B cell (primary cell): Measurements from ENCODE around the gene MUC6. TPM values are rescaled to one million over a fixed set of nuclear protein-coding genes. Genes with fewer than 3 reads are reported as not detected.

Experiments used
- ATAC-seq: fragments of 200-7000 bp; cut with Tn5 transposase; one replicate; pipeline ENCODE4 v1.10.0; 2021; ENCODE audit warnings: low read depth, mild to moderate bottlenecking, moderate number of reproducible peaks, moderate library complexity
- CTCF ChIA-PET: fragments of 350-600 bp; sonication (Branson Sonifier 250); formaldehyde crosslinking; loops from one replicate; lab custom pipeline; 2021; ENCODE audit warnings: antibody characterized with exemption, inconsistent platforms; lab: Charles Lee
- POLR2A ChIA-PET: fragments of 350-600 bp; sonication (Branson Sonifier 250); formaldehyde crosslinking; loops from one replicate; lab custom pipeline; 2021; ENCODE audit warnings: antibody characterized with exemption; lab: Charles Lee
- DNase-seq: peaks from one replicate; pipeline ENCODE4 v3.0.0; 2013
- H2AFZ ChIP-seq: 2 replicates; pipeline ENCODE4 v1.6.1; 2012; ENCODE audit warnings: mild to moderate bottlenecking, low read depth, low read length; ENCODE audit not compliant: insufficient read depth, poor library complexity, severe bottlenecking
- H3K27ac ChIP-seq, 2 donors: 1 replicate in 1 of 2; 2 replicates in 1 of 2; pipeline ENCODE4 v1.5.1; 2012 to 2013; ENCODE audit warnings: low read length in 2 of 2, mild to moderate bottlenecking in 2 of 2, moderate library complexity in 1 of 2
- H3K27me3 ChIP-seq, 4 experiments: fragments of 200-600 bp in 1 of 4; sonication (generic) in 1 of 4; replicated peaks in 1 of 4; 1 replicate in 2 of 4; 2 replicates in 2 of 4; pipeline versions ENCODE4 v1.6.1 to v1.7.0; 2013 to 2016; ENCODE audit warnings: low read length in 3 of 4, mild to moderate bottlenecking in 2 of 4, mixed read lengths in 1 of 4, moderate library complexity in 1 of 4; ENCODE audit not compliant: insufficient read depth in 4 of 4, control insufficient read depth in 3 of 4; ENCODE audit errors: control extremely low read depth in 1 of 4
- H3K36me3 ChIP-seq, 2 experiments: replicated peaks in 1 of 2; 1 replicate in 1 of 2; 2 replicates in 1 of 2; pipeline versions ENCODE4 v1.6.1 to v1.7.1; 2013; ENCODE audit warnings: low read length in 1 of 2; ENCODE audit not compliant: insufficient read depth in 2 of 2, control insufficient read depth in 1 of 2; ENCODE audit errors: control extremely low read depth in 1 of 2, extremely low read depth in 1 of 2
- H3K4me1 ChIP-seq, 2 donors: fragments of 200-600 bp in 1 of 2; sonication (generic) in 1 of 2; 1 replicate in 1 of 2; 2 replicates in 1 of 2; pipeline versions ENCODE4 v1.5.1 to v1.6.1; 2013 to 2017; ENCODE audit warnings: low read length in 2 of 2; ENCODE audit not compliant: control insufficient read depth in 2 of 2, insufficient read depth in 2 of 2
- H3K4me2 ChIP-seq: replicated peaks from 2 replicates; pipeline ENCODE3; 2012; ENCODE audit warnings: mild to moderate bottlenecking, low read depth, low read length; ENCODE audit not compliant: poor library complexity, severe bottlenecking
- H3K4me3 ChIP-seq, 5 experiments: fragments of 200-600 bp in 1 of 5; sonication (generic) in 1 of 5; 1 replicate in 3 of 5; 2 replicates in 2 of 5; pipeline versions ENCODE4 v1.5.1 to v1.7.0; 2011 to 2016; ENCODE audit warnings: low read length in 4 of 5, mild to moderate bottlenecking in 4 of 5, low read depth in 2 of 5, control low read depth in 1 of 5, moderate library complexity in 1 of 5; ENCODE audit not compliant: insufficient read depth in 1 of 5; ENCODE audit errors: control extremely low read depth in 1 of 5, extremely low read depth in 1 of 5
- H3K79me2 ChIP-seq: fragments of 200-600 bp; sonication (generic); one replicate; pipeline ENCODE4 v1.6.0; 2016; ENCODE audit warnings: low read length; ENCODE audit not compliant: control insufficient read depth, insufficient read depth
- H3K9ac ChIP-seq: fragments of 200-600 bp; sonication (generic); 2 replicates; pipeline ENCODE4 v1.6.1; 2017; ENCODE audit warnings: mild to moderate bottlenecking, low read length, moderate library complexity
- H3K9me3 ChIP-seq, 3 donors: one replicate each; pipeline versions ENCODE4 v1.6.1 to v1.7.1; 2013; ENCODE audit warnings: low read length in 2 of 3; ENCODE audit not compliant: control insufficient read depth in 2 of 3, insufficient read depth in 1 of 3; ENCODE audit errors: control extremely low read depth in 1 of 3
- H4K20me1 ChIP-seq: 2 replicates; pipeline ENCODE4 v1.6.0; 2012; ENCODE audit warnings: mild to moderate bottlenecking, low read length; ENCODE audit not compliant: insufficient read depth, control insufficient read depth, poor library complexity, severe bottlenecking
- H3K27ac Mint-ChIP-seq: one replicate; pipeline ENCODE4 v1.8.0; 2021; ENCODE audit warnings: mixed read lengths
- H3K27me3 Mint-ChIP-seq: one replicate; pipeline ENCODE4 v1.8.0; 2021; ENCODE audit warnings: mixed read lengths
- H3K4me1 Mint-ChIP-seq: one replicate; pipeline ENCODE4 v1.8.0; 2021; ENCODE audit warnings: mixed read lengths
- H3K4me3 Mint-ChIP-seq: one replicate; pipeline ENCODE4 v1.8.0; 2021; ENCODE audit warnings: mixed read lengths
- H3K9me3 Mint-ChIP-seq: one replicate; pipeline ENCODE4 v1.8.0; 2022; ENCODE audit warnings: mixed read lengths; ENCODE audit not compliant: insufficient read depth
- CTCF ChIP-seq: fragments of 200-600 bp; IDR thresholded peaks from one replicate; pipeline ENCODE4 v1.8.0; 2022; ENCODE audit warnings: antibody characterized with exemption, mild to moderate bottlenecking
- EZH2 ChIP-seq: IDR thresholded peaks from 2 replicates; pipeline ENCODE4 v1.6.1; 2012; ENCODE audit warnings: borderline replicate concordance, low read depth, mild to moderate bottlenecking, moderate library complexity, low read length; ENCODE audit not compliant: insufficient read depth, poor library complexity, severe bottlenecking
- WGBS: methylation state at CpG from one replicate; pipeline ENCODE4 v1.1.5; 2013; ENCODE audit warnings: missing lambda C conversion rate; ENCODE audit not compliant: insufficient coverage; 5-methylcytosine and 5-hydroxymethylcytosine counted together
- intact Hi-C: fragments of 100-400 bp; cut with micrococcal nuclease; formaldehyde crosslinking; loops from one replicate; pipeline ENCODE4 v1.10.0; 2022
- polyA plus RNA-seq: library from polyadenylated mRNA; depleted of rRNA; stranded (reverse); fragments of >200 nt; gene quantifications from 2 replicates; pipeline ENCODE4 v1.2.3, GENCODE V29; 2012
- total RNA-seq, 2 donors: library from RNA; stranded (reverse); fragments of 120-200 nt in 1 of 2; gene quantifications; 1 replicate in 1 of 2; 2 replicates in 1 of 2; pipeline versions ENCODE4 v1.2.3 to v1.2.4, GENCODE V29; 2013 to 2022

The MUC6 gene
- total and polyA plus RNA-seq, 2 donors (not counting 1 experiment from before 2014, with no cell fraction given): not detected

GRCh38 chr11:1039481-1040427 lies 3.2 kb upstream of the MUC6 start:
- ATAC-seq (no peak), DNase-seq (no peak)
- Mint-ChIP-seq H3K4me3 (no peak overlapping the region), H3K27ac (no peak overlapping the region), H3K27me3 (peaks cover 3% of the 10 kb centered on the region), H3K4me1 (no peaks in the 10 kb centered on the region), H3K9me3 (no peaks in the 10 kb centered on the region)
- Histone ChIP-seq H3K4me1 (no peaks in the 10 kb centered on the region), H3K27ac (no peak overlapping the region), H3K27me3 (no peaks in the 10 kb centered on the region), H3K9ac (no peak overlapping the region), H3K9me3 (no peaks in the 10 kb centered on the region), H3K4me3 (no peak overlapping the region), H3K36me3 (no peaks in the 10 kb centered on the region), H3K4me2 (no peak overlapping the region), H4K20me1 (no peaks in the 10 kb centered on the region), H3K79me2 (no peaks in the 10 kb centered on the region), H2AFZ (no peak overlapping the region)
- CTCF ChIA-PET: no interaction called here
- TF ChIP-seq CTCF (no peak), EZH2 (no peak)
- WGBS: 93% methylated on average over 32 of the region's 32 CpGs
- POLR2A ChIA-PET: no interaction called here
- intact Hi-C loops: no loop called here

GRCh38 chr11:1038921-1039320 lies 2.4 kb upstream of the MUC6 start:
- Mint-ChIP-seq H3K4me1 (no peaks in the 10 kb centered on the region), H3K27ac (no peak overlapping the region), H3K4me3 (no peak overlapping the region), H3K27me3 (peaks cover 1% of the 10 kb centered on the region), H3K9me3 (no peaks in the 10 kb centered on the region)
- Histone ChIP-seq H3K27ac (no peak overlapping the region), H3K4me1 (no peaks in the 10 kb centered on the region), H3K9ac (no peak overlapping the region), H3K79me2 (no peaks in the 10 kb centered on the region), H3K4me2 (no peak overlapping the region), H4K20me1 (no peaks in the 10 kb centered on the region), H3K4me3 (no peak overlapping the region), H3K36me3 (no peaks in the 10 kb centered on the region), H2AFZ (no peak overlapping the region), H3K27me3 (no peaks in the 10 kb centered on the region), H3K9me3 (no peaks in the 10 kb centered on the region)
- ChIA-PET CTCF (no interaction called here), POLR2A (no interaction called here)
- no peak for TF ChIP-seq EZH2
- no peak for TF ChIP-seq CTCF
- intact Hi-C loops: no loop called here
- DNase-seq: no peak
- ATAC-seq: no peak
- 94% methylated on average over 12 of the region's 12 CpGs for WGBS
